ENCODE data around the gene CHCHD3.

- TF ChIP-seq CREB5 (CRISPR knock-in tag; IDR thresholded peaks at IDR 0.05; ENCODE audit: low read depth) (no peak), ZC3H10 (CRISPR knock-in tag; IDR thresholded peaks at IDR 0.05) (no peak), ARNTL (CRISPR knock-in tag; IDR thresholded peaks at IDR 0.05; ENCODE audit: borderline replicate concordance, low read depth) (no peak), ZNF70 (CRISPR knock-in tag; IDR thresholded peaks at IDR 0.05) (no peak), TOX (CRISPR knock-in tag; IDR thresholded peaks at IDR 0.05; ENCODE audit: borderline replicate concordance) (no peak), SNAI2 (CRISPR knock-in tag; IDR thresholded peaks at IDR 0.05) (no peak), ZNF8 (CRISPR knock-in tag; IDR thresholded peaks at IDR 0.05) (no peak), PATZ1 (CRISPR knock-in tag; IDR thresholded peaks at IDR 0.05; ENCODE audit: borderline replicate concordance) (no peak), GLIS3 (CRISPR knock-in tag; IDR thresholded peaks at IDR 0.05) (no peak), PPARA (CRISPR knock-in tag; IDR thresholded peaks at IDR 0.05; ENCODE audit: borderline replicate concordance) (no peak), OSR1 (CRISPR knock-in tag; IDR thresholded peaks at IDR 0.05) (no peak), RARB (CRISPR knock-in tag; IDR thresholded peaks at IDR 0.05) (no peak), ZFP30 (CRISPR knock-in tag; IDR thresholded peaks at IDR 0.05) (no peak)
Measured at GRCh38 chr7:133009426-133010252, 72.3 kb downstream of the CHCHD3 start.

All from SK-N-SH treated with all-trans-retinoic acid at 6 μM for 48 hours (cell line).